Measurements from ENCODE around the gene SAPCD1. TPM values are rescaled to one million over a fixed set of nuclear protein-coding genes. Genes with fewer than 3 reads are reported as not detected.

SAPCD1 gene
- total RNA-seq, 1 experiment from 2014 or later: 18.2 TPM

DNA sequence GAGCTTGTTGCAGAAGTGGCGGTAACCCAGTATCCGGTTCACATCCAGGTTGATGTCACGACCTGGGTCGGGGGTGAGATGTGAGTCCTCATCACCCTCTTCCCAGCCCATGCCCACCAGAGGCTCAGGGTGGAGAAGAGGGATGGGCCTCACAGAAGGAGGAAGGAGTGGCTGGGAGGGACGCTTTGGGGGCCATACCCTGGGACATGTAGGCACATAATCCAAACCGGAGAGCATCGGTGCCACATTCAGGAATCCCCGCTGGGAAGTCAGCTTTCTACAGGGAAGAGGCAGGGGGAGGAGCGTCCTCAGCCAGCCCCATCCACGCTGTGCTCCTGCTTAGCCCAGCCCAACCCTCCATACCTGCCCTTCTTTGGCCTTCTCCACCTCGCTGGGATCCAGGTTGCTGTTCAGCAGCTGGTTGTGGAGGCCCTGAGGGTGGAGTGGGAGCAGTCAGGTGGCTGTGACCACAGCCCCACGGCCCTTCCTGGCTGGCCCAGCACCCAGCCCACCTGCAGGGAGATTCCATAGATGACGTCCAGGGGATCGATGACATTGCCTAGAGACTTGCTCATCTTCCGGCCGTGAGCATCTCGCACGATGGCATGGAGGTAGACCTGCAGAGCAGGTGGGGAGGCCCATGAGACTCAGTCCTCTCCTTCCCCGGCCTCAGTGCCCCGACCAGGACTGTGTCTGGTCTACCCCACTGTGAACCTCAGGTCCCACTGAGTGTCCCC lies 18.2 kb downstream of the SAPCD1 start:
- no peak overlapping the region; the same call in 1 of the 2 replicates for H3K27ac ChIP-seq (ENCODE audit: low read depth, low read length)
- ChIA-PET RAD21 (ENCODE audit: low non-redundant PET in 1 of 2, low total read pairs in 2 of 2, uncharacterized antibody in 2 of 2, unreplicated experiment in 2 of 2) (no interaction called here), POLR2A (interaction anchor here (0.8 kb wide), 1 partner anchor 47 kb away, joined by 3 read pairs; the partner anchor contains the start of gene HSPA1B), CTCF (no interaction called here)
- ATAC-seq (no peak), DNase-seq (ENCODE audit: low read depth, low spot score) (no peak)
- H3K36me3 ChIP-seq (ENCODE audit: control insufficient read depth in 1 of 2, insufficient read depth in 2 of 2, low read length in 2 of 2): peaks cover 27 to 57% of the 10 kb centered on the region in 2 experiments
- no peaks in the 10 kb centered on the region for H3K9me2 ChIP-seq (ENCODE audit: insufficient read depth)
- no peak overlapping the region for H3K4me3 ChIP-seq (replicated peaks in 1 of 2; ENCODE audit: low read depth in 1 of 2, low read length in 2 of 2)
- TF ChIP-seq FOSL1 (IDR thresholded peaks at IDR 0.05; ENCODE audit: low read depth) (no peak), EZH2phosphoT487 (IDR thresholded peaks at IDR 0.05; ENCODE audit: borderline replicate concordance) (no peak), EGR1 (IDR thresholded peaks at IDR 0.05; ENCODE audit: low read depth) (no peak), MAX (IDR thresholded peaks at IDR 0.05) (no peak), JUND (IDR thresholded peaks at IDR 0.05) (no peak), POLR2AphosphoS5 (IDR thresholded peaks at IDR 0.05; ENCODE audit: low read depth, low read length) (no peak), ZBTB33 (IDR thresholded peaks at IDR 0.05; ENCODE audit: extremely low read depth, insufficient replicate concordance, low read length) (no peak), TCF7L2 (IDR thresholded peaks at IDR 0.05; ENCODE audit: borderline replicate concordance, extremely low read depth, insufficient read depth, insufficient read length) (no peak), ZNF274 (IDR thresholded peaks at IDR 0.05; ENCODE audit: low read depth, low read length) (no peak), ATF3 (IDR thresholded peaks at IDR 0.05) (no peak), ZFX (IDR thresholded peaks at IDR 0.05) (no peak), SIN3A (IDR thresholded peaks at IDR 0.05; ENCODE audit: low read depth) (no peak)
- H2AFZ ChIP-seq (ENCODE audit: low read depth, low read length, poor library complexity, severe bottlenecking): no peak overlapping the region
- H4K20me1 ChIP-seq (ENCODE audit: insufficient read depth): no peaks in the 10 kb centered on the region
- intact Hi-C loops (cut with micrococcal nuclease): no loop called here
- no peak overlapping the region for H3K4me2 ChIP-seq (ENCODE audit: low read length)
- H3K4me1 ChIP-seq (ENCODE audit: control insufficient read depth in 1 of 2, insufficient read depth in 2 of 2, low read length in 2 of 2): peaks cover 23 to 29% of the 10 kb centered on the region in 2 experiments
- no peak overlapping the region for H3K9ac ChIP-seq (ENCODE audit: low read length)
- no TSS peak for BruUV-seq (replicated peaks)
- no peaks in the 10 kb centered on the region for H3K9me3 ChIP-seq (ENCODE audit: control insufficient read depth in 1 of 2, insufficient read depth in 1 of 2, low read depth in 1 of 2, low read length in 2 of 2)
- H3K27me3 ChIP-seq (ENCODE audit: insufficient read depth, low read length): no peaks in the 10 kb centered on the region
- no peaks in the 10 kb centered on the region; the same call in 1 of the 2 replicates for H3K79me2 ChIP-seq (ENCODE audit: insufficient read depth, low read length)

Data from HCT116 (cell line).